HG03457 (cell line): ENCODE measurements around the gene NAALADL2.
"Not testable (repeated sequence)": the region's sequence is repeated elsewhere in the genome, so short reads cannot be mapped to it uniquely, and the experiment has no call there.

Experiments used
- ATAC-seq: cut with Tn5 transposase; IDR thresholded peaks from one replicate; pipeline ENCODE4 v1.9.1; 2021; ENCODE audit warnings: moderate number of reproducible peaks; ENCODE audit not compliant: unreplicated experiment

Gene NAALADL2

GRCh38 chr3:175346573-175347356 lies 487.6 kb downstream of the NAALADL2 start:
- ATAC-seq = no peak

DNA sequence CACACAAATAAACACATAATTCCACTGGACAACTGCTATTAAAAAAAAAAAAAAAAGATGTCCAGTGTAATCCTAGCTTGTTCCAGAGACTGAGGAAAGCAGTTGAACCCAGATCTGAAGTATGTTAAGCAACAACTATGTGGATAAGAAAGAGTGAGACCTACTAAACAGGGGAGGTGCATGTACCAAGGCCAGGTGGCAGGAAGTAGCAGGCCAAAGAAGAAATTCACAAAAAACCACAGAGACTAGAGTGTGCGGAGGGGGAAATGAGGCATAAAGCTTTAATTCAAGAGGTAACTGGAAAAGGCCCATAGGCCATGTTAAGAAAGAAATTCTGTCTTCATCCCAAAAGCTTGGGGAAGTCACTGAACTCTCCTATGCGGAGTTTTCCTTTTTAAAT lies 490.0 kb downstream of the NAALADL2 start:
- no peak for ATAC-seq

DNA sequence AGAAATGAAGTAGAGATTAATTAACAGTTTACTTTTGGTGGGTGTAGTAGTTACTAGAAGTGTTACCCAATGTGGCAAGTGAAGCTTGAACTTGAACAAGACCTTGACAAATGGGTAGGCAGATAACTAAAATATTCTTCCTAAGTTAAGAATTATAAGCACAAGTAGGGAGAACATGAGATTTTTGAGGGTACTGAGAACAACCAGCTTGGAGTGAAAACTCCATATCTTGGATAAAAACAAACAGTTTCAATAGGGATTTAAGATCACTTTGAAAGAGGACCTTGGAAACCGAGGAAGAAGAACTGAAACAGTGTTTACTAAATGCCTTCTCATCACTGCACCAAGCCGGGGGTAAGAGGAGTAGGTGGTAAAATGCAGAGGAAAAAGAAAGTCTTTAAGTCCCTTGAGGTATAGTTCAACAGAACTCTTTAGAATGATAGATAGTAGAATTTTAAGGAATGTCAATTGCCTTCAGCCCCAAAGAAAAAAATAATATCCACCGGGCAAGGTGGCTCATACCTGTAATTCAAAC lies 496.7 kb downstream of the NAALADL2 start:
- no peak for ATAC-seq

GRCh38 chr3:175356899-175357324 lies 497.8 kb downstream of the NAALADL2 start:
- ATAC-seq = no peak

DNA sequence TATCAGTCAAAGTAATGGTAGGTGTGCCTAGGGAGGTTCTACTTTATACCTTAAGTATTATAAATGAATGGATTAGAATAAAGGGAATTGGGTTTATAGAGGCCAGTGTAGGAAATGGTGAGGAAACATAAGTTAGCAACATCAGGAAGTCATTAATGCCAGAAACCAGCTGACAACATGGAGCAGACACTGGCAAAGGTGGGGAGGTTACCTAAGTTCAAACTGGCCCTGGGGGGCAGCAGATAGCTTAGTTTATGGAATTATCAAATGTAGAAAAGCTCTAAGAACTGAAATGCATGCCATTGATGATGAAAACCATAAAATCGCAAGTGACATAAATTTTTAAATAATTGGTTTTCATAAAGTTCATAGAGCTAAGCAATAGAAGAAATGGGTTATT lies 498.6 kb downstream of the NAALADL2 start:
- ATAC-seq = no peak

DNA sequence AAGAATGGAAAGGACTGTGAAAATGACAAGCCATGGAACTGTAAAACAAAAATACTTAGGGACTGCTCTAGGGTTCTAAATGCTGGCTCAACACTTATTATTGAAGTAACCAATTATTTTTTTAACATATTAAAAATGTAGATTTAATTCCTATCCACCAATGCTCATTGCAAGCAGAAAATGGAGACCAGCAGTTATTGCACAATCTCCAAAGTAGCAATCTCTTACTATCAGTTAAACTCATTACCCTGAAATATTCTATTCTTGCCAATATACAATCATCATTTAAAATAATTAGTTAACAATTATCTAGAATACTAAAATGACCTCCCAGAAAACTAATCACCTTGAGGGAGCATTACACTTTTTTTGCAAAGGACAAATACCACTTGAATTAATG lies 499.8 kb downstream of the NAALADL2 start:
- ATAC-seq = no peak

GRCh38 chr3:175370426-175370825 lies 511.3 kb downstream of the NAALADL2 start:
- ATAC-seq = not testable (repeated sequence)

- ATAC-seq = not testable (repeated sequence)
Measured at GRCh38 chr3:175371187-175371586, 512.1 kb downstream of the NAALADL2 start.

GRCh38 chr3:175374705-175375104 lies 515.6 kb downstream of the NAALADL2 start:
- ATAC-seq = no peak

DNA sequence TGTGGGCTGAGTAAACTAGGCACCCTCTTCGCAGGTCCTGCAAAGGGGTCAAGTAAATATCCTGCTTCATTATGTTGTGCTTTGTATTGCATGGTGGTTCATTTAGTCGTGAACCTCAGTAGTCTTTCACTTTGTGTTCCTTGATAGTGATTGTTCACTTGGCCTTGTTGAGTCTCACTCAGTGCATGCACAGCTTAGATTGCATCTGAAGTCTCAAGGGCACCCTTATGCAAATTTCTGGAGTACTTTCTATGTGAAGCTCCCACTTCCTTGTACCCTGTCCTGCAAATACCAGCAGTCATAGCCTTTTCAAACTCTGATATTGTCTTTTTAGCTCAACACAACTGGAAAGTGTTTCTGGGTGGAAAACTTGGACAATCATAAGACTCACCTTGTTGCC lies 519.2 kb downstream of the NAALADL2 start:
- no peak for ATAC-seq

DNA sequence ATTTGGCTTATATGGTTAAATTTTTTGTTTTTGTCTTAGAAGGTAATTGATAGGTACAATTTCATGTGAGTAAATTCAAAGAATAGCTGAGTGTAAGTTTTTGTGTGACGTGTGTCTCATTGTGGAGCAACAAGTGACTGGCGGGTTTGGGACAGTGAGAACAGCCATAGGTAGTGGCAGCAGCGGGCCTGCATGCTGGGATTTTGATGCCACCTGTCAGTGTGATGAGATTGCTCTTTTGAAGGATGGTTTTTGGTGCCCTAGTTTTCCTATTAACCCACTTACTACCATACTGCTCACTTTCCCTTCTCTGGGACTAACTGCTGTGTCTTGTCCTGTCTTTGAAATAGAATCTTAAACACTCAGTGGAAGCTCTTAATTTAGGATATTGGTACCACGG lies 522.6 kb downstream of the NAALADL2 start:
- ATAC-seq = no peak

DNA sequence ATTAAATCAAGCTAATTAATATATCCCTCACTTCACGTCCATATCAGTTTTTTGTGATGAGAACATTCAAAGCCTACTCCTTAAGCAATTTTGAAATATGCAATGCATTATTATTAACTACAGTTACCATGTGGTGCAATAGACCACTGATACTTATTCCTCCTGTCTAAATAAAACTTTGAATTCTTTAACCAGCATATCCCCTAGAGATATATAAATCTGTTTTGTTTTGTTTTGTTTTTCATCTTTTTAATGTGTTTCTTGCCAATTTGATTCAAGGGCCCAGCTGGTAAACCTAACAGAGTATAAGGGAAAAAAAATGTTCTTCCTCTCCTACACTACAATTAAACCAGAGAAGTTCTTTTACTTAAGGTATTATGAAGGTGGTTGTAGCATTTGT lies 524.2 kb downstream of the NAALADL2 start:
- ATAC-seq = no peak

GRCh38 chr3:175383813-175384212 lies 524.7 kb downstream of the NAALADL2 start:
- no peak for ATAC-seq

- ATAC-seq = no peak
Measured at GRCh38 chr3:175384569-175384968, 525.4 kb downstream of the NAALADL2 start.

DNA sequence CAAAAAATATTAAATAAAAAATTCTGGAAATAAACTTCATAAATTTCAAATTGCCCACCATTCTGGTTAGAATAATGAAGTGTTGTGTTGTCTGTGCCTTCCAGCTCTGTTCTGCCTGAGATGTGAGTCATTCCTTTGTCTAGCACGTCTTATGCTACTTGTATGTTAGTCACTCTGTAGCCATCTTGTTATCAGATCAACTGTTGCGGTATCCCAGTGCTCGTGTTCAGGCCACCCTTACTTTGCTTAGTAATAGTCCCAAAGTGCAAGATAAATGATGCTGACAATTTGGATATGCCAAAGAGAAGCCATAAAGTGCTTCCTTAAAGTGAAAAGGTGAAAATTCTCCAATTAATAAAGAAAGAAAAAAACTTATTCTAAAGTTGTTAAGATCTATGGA lies 527.5 kb downstream of the NAALADL2 start:
- no peak for ATAC-seq

DNA sequence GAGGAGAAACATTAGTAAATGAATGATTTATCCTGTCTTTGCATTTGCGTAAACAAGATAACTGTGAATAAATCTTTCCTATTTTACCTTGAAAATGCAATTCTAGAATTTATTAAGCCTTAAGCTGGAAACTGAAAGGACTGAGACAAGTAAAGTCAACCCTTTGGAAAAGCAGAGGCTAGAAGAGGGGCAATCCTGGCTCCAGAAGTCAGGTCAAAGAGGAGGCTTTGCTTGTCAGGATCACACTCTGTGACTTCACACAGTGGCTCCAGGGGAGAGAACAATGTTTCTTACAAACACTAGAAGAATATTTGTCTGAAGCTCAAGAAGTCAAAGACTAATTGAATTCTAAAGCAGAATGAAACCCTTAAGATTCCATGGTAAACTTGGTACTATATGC lies 530.4 kb downstream of the NAALADL2 start:
- ATAC-seq = no peak

DNA sequence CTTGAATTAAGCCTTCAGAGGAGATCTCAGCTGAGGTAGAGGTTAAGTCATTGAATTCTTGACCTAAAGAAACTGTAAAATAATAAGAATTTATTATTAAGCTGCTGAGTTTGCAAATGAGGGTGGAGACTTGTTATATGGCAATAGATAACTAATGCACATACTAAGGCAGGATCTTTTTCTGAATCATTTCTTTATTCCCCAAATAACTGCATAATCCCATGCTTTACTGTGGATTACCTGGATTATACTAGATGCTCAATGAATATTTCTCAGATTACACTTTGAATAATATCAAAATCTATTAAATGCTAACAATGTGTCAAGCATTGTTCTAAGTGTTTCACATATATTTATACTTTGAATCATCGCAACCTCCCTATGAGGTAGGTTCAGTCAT lies 532.5 kb downstream of the NAALADL2 start:
- no peak for ATAC-seq

DNA sequence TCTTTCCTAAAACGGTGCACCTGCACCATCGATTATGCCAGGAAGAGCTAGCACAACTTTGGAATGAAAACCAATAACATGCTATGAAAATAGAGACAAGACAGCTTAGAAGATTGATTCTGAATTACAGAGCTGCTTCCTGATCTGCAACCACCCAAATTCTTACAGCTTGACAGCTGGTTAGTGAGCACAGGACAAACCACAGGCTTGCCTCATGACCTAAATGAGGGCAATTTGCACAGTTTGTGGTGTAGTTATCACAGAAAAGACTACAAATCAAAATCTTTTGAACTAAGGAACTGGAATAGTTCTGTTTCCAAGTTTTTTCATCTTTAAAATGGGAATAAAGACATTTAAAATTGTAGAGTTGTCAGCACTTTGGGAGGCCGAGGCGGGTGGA lies 533.5 kb downstream of the NAALADL2 start:
- no peak for ATAC-seq

DNA sequence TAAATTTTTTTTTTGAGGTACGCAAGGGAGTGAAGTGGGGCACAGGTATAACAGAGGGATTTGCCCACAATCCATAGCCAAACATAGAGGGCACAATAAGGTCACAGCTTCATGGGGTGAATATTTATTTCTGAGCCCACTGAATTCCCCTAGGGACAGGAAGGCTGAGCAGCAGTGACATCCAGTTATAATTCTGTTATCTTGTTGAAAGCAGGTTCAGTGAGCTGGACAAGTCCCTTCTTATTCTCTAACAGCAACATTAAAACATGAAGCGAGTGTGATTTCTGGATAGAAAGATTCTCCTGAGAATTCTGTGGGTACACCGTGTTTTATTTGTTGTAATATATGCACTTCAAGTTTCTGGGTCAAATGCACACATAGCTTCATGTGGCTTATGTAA lies 538.2 kb downstream of the NAALADL2 start:
- no peak for ATAC-seq

DNA sequence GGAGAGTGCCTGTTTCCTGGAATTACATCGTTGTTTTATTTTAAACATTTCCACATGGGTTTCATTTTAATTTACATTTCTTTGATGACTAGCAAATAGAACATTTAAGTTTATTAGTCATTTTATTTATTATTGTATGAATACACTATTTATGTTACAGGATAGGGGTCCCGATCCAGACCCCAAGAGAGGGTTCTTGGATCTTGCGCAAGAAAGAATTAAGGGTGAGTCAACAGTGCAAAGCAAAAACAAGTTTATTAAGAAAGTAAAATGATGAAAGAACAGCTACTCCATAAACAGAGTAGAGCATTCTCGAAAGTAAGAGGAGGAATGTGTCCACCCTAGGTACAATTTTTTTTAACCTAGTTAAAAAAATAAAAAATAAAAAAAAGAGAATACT lies 539.5 kb downstream of the NAALADL2 start:
- ATAC-seq = no peak

DNA sequence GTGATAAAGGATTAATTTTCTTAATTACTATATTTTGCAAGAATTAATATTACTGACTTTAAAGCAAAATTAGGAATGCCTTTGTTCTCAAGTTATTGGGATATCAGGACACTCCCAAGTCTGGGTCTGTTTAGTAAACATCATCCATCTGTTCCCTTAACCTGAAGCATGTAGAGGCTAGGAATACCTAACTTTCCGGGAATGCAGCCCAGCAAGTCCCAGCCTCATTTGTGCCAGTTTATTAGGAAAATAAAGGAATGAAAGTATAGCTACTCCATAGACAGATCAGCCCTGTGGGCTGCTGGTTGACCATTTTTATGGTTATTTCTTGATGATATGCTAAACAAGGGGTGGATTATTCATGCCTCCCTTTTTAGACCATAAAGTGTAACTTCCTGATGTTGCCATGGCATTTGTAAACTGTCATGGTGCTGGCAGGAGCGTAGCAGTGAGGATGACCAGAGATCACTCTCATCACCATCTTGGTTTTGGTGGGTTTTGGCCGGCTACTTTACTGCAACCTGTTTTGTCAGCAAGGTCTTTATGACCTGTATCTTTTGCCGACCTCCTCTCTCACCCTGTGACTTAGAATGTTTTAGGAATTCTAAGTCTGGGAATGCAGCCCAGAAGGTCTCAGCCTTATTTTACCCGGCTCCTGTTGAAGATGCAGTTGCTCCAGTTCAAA lies 540.2 kb downstream of the NAALADL2 start:
- ATAC-seq = no peak

DNA sequence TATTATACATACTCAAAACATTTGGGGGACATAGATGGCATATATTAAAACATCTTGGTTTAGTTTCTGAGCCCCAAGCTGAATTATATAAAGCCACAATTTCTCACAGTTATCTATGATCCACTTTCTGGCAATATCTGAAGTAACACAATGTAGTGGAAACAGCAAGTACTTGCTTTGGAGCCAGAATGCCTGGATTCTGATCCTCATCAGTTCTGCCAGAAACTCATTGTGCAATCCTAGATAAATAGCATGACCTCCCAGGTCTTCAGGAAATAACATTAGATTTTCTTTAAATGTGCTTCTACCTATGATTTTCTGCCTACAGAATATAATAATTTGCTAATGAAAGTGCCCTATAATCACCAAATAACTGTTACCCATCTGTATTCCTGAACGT lies 544.9 kb downstream of the NAALADL2 start:
- ATAC-seq = no peak
